Right renal pelvis (tissue), 4 donors: ENCODE data around the gene CCDC167. TPM values are rescaled to one million over a fixed set of nuclear protein-coding genes. Genes with fewer than 3 reads are reported as not detected.
"Not testable (repeated sequence)": the region's sequence is repeated elsewhere in the genome, so short reads cannot be mapped to it uniquely, and the experiment has no call there.

Experiments used
- DNase-seq, 4 donors: peaks; one replicate each; pipeline ENCODE4 v3.0.0-alpha.2; 2013; ENCODE audit warnings: low read depth in 4 of 4, low spot score in 3 of 4, missing footprints in 1 of 4
- polyA plus RNA-seq, 4 donors: library from polyadenylated mRNA; unstranded; fragments of 120-200 nt; gene quantifications; one replicate each; pipeline ENCODE4 v1.2.1, GENCODE V29; 2013; ENCODE audit not compliant: insufficient read length in 4 of 4

The CCDC167 gene
- polyA plus RNA-seq, 4 donors: 23.5 to 31.6 (median 26.0) TPM

- no peak for DNase-seq
Observed at GRCh38 chr6:37512400-37513011, 12.8 kb upstream of the CCDC167 start.

DNA sequence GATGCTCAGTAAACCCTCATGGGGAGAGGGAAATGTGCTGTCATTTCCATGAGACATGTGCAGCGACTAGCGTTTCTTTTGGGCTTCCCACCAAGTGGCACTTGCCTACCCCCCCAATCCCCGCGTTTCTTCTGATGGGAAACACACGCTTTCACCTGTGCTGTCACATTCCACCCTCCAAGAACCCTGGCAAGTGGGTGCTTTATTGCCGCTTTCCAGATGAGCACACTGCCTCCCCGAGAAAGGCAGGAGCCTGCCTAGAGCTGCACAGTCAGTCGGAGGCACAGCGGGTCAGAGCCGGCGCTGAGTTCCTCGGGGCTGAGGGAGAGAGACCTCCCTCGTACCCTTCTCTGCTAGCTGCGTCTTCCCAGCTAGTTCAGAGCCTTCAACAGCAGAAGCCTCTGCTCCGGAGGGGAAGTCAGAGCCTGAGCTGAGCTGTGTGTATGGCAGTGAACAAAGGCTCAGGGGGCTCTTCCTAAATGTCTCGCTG lies 12.3 kb upstream of the CCDC167 start:
- DNase-seq: no peak

- DNase-seq: no peak
Observed at GRCh38 chr6:37511201-37511600, 11.5 kb upstream of the CCDC167 start.

- DNase-seq: no peak
Observed at GRCh38 chr6:37507690-37508421, 8.2 kb upstream of the CCDC167 start.

DNA sequence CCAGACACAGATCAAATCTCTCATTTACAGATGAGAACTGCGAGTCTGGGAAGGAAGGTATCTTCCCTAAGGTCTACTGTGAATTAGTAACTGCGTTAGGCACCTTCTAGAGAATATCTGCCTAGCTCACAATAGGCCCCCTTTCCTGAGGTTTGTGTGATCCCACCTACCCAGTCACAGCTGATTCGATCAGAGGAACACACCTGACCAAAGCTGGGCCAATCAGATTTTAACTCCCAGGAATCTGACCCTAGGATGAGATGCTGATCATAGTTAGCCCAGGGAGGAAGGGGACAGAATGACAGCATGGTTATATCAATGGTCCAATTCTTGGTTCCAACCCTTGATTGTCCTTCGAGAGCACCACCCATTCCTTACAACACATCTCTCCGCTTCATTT lies 7.4 kb upstream of the CCDC167 start:
- no peak for DNase-seq

GRCh38 chr6:37506479-37506878 lies 6.8 kb upstream of the CCDC167 start:
- no peak for DNase-seq

DNA sequence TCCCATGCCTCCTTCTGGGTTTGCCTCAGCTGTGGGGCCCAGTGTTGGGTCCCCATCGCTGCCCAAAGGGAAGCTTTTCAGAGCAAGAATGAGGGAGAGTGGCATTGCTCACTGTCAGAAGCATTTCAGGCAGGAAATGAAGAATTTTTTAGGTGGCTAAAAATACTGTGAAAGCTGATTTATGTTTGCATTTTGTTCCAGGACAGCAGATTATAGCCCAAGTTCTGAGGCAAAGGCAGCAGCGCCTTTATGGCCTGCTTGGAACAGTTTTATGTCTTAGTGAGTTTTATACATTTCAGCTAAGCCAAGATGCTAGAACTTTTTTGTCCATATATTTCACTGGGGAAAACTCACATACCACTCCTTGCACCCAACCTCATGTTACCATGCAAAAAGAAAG lies 4.3 kb upstream of the CCDC167 start:
- no peak for DNase-seq

DNA sequence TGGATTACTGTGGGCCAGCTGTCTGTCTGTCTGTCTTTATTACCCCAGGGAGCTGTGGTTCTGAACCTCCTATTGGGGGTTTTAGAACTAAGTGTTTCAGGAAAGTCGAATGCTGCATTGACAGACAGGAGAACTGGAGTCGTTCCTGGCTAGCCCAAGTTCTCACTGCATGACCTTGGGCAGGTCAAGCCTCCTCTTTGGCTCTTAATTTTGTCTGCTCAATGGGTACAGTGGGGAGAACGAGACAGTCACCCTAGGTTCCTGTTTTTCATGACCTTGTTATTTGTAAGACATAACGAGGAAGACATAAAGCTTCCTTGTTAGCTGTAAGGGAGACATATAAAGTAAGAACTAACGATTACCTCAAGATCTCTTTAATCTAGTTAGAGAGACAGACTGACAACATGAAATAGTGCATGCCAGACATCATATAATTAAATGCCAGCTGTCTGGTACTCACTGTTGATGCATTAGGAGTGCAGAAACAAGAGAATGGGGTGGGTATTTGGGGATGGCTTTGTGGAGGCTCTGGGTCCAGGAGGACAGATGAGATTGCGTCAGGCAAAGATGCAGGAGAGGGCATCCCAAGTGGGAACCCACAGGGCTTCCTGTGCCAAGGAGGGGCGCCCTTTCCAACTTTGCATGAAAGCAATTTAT lies 3.7 kb upstream of the CCDC167 start:
- DNase-seq: no peak

GRCh38 chr6:37502703-37503291 lies 3.1 kb upstream of the CCDC167 start:
- DNase-seq: no peak

DNA sequence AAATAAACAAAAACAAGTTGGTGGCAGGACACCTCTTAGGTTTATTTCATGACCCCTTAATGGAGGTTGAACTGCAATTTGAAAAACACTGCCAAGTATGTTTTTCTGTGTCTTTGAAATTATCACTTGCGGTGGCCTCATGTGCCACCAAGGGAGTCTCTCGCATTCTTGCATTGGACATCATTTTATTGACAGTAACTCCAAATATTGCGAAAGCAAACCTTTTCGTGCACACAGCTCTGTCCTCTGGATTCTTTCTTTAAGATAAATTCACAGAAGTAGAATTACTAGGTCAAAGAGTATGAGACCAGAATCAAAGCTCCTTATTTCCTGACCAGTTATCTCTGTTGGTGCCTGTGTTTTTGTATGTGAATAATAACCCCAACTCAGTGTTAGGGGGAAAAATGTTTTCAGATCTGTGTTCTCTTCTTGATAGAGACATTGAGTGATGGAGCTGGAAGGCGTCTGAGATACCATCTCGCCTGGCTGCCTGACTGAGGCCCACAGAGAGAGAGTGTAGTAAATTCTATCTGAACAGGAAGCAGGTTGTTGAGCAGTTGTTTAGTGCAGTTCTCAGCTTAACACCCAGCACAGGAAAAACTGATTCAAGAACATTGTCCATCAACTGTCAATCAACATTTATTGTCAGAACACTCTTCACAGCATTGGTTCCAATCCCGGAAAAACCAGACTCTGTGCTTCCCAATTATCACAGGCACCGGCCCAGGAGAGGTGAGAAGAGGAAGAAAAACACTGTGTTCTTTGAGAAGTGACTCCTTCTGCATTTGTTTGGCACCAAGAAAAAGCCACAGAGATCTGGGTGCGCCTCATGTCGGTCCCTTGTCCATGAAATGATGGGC lies 2.2 kb upstream of the CCDC167 start:
- DNase-seq: no peak

- DNase-seq: not testable (repeated sequence)
Observed at GRCh38 chr6:37500904-37501303, 1.2 kb upstream of the CCDC167 start.

GRCh38 chr6:37500294-37500608 lies 558 bp upstream of the CCDC167 start:
- DNase-seq: no peak

- DNase-seq: no peak
Observed at GRCh38 chr6:37496951-37497885, 2.5 kb downstream of the CCDC167 start.

- no peak for DNase-seq
Observed at GRCh38 chr6:37495244-37495934, 4.3 kb downstream of the CCDC167 start.

- no peak for DNase-seq
Observed at GRCh38 chr6:37493661-37493995, 6.1 kb downstream of the CCDC167 start.

DNA sequence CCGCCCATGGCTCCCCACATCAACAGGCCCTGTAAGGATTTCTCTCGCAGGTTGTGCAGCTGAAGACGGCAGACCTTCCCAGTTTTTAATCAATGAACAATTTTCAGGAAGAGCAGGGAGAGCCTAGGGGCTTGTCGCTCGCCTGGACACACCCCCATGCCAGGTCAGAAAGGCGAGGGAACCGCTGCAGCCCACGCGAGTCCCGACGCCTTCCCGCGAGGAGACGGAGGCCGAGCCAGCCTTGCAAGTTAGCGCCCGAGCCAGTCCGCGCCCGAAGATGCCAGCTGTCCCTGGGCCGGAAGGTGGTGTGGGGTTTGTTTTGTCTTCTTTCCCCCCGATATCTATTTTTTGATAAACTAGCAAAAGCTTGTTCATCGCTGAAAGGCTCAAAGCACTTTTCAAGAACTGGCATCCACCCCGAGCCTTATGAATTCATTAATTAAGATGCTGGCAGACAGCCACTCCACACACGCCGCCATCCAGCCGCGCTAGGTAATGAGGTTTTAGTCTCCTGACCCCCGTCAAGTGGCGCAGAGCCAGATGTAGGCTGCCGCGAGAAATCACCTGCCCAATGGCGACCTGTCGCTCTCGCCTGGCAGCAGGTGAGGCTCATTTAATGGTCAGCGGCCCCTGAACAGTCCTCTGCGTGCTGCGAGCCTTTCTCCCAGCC lies 6.6 kb downstream of the CCDC167 start:
- no peak for DNase-seq

GRCh38 chr6:37492236-37492972 lies 7.3 kb downstream of the CCDC167 start:
- no peak for DNase-seq

DNA sequence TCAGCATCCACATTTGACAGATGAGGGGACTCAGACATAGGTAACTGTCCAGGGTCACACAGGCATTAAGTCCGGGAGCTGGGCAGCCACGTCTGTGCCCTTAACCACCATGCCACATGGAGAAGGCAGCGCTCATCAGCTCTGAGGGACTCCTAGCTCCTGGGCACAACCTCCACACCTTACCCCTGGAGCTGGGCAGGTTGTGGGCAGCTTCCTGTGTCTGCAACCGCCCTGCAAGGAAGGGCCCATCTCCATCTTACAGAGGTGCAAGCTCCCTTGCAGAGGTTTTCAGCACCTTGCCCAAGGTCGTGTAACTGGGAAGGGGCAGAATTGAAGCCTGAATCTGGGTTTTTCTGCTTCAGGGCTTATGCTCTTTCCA lies 7.9 kb downstream of the CCDC167 start:
- no peak for DNase-seq
